ENCODE measurements around the gene KIAA0753.

KIAA0753 gene

DNA sequence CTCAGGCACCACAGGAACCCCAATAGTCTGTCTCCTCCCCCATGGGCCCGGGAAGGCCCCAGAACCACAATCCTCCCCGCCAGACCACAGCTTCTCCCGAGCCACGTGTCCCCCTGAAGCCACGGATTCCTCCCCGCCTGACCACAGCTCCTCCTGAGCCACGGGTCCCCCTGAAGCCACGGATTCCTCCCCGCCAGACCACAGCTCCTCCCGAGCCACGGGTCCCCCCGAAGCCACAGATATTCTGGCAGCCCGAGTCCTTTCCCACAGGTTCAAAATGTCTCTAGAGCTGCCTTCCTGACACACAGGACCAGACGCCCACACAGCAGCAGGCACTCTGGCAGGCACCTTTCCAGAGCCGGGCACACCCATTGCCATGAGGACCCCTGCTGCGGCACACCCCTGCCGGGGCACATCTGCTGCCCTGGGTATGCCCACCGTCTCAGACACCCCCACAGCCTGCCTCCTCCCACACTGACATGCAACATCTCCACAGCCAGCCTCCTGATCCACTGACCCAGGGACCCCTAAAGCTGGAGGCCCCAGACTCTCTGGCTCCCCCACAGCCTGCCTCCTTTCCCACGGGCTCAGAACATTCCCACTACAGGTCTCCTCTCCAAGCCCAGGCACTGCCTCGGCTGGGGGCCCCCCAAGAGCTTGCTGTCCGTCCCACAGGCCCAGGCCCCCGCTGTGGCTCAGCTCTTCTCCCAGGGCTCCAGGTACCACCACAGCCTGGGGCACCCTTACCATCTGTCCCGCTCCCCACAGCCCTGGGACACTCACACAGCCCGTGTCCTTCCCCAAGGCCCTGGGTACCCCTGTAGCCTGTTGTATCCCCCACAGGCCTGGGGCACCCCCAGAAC is 2.2 kb downstream of the KIAA0753 start:
- TF ChIP-seq REST (IDR thresholded peaks at IDR 0.05; ENCODE audit: insufficient replicate concordance, low read depth) (no peak), POLR2AphosphoS5 (IDR thresholded peaks at IDR 0.05; ENCODE audit: low read depth) (no peak), GABPA (IDR thresholded peaks at IDR 0.05; ENCODE audit: low read depth) (no peak), CTCF (IDR thresholded peaks at IDR 0.05; ENCODE audit: insufficient read depth, low read length) (no peak), SPI1 (IDR thresholded peaks at IDR 0.05; ENCODE audit: borderline replicate concordance, low read depth) (no peak)
- Histone ChIP-seq H3K27me3 (ENCODE audit: insufficient read depth, poor library complexity, severe bottlenecking) (no peaks in the 10 kb centered on the region), H3K27ac (replicated peaks) (no peak overlapping the region), H3K4me3 (replicated peaks; ENCODE audit: insufficient read depth, low read length) (no peak overlapping the region)
- DNase-seq (ENCODE audit: low read depth in 1 of 2, low spot score in 1 of 2), result no peak

GRCh38 chr17:6637458-6637840 is 3.1 kb downstream of the KIAA0753 start:
- no peak for DNase-seq (ENCODE audit: low read depth in 1 of 2, low spot score in 1 of 2)
- Histone ChIP-seq H3K27ac (replicated peaks) (no peak overlapping the region), H3K27me3 (ENCODE audit: insufficient read depth, poor library complexity, severe bottlenecking) (no peaks in the 10 kb centered on the region), H3K4me3 (replicated peaks; ENCODE audit: insufficient read depth, low read length) (no peak overlapping the region)
- no peak for TF ChIP-seq CTCF (IDR thresholded peaks at IDR 0.05; ENCODE audit: insufficient read depth, low read length)
- no peak for TF ChIP-seq POLR2AphosphoS5 (IDR thresholded peaks at IDR 0.05; ENCODE audit: low read depth)
- TF ChIP-seq SPI1 (IDR thresholded peaks at IDR 0.05; ENCODE audit: borderline replicate concordance, low read depth), result no peak
- no peak for TF ChIP-seq REST (IDR thresholded peaks at IDR 0.05; ENCODE audit: insufficient replicate concordance, low read depth)

DNA sequence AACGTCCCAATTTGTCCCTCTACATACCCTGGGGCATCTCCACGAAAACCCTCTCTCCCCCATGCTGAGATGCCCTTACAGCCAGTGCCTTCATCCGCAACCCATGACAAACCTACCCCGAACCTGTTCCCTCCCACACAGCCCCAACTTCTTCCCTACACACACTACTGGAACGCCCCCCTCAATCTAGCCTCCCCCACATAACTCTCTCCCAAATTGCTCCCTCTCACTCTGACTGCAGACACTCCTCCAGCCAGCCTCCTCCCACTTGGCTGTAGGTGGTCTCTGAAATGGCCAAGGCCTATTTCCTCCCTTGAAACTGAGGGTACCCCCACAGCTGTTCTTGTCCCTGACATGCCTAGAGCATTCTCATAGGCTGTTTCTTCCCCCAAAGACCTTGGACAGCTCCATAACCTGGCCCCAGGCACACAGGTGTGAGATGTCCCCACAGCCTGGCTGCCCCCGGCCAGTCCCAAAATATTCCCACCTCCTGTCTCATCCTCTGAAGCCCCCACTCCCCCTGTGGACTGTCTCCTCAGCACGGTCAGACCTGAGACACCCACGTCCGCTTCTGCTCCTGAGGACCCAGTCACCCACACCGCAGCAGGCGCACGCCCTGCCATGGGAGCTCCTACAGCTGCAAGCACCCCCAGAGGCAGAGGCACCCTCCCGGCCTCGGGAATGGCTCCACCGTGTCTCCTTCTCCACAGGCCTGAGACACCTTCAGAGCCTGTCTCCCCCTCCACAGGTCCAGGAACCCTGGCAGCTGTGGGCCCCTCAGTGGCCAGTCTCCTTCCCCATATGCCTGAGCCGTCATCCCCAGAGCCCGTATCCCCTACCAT is 3.7 kb downstream of the KIAA0753 start:
- TF ChIP-seq SPI1 (IDR thresholded peaks at IDR 0.05; ENCODE audit: borderline replicate concordance, low read depth) (no peak), REST (IDR thresholded peaks at IDR 0.05; ENCODE audit: insufficient replicate concordance, low read depth) (peak; percentile 75)
- Histone ChIP-seq H3K27ac (replicated peaks) (no peak overlapping the region), H3K27me3 (ENCODE audit: insufficient read depth, poor library complexity, severe bottlenecking) (no peaks in the 10 kb centered on the region), H3K4me3 (replicated peaks; ENCODE audit: insufficient read depth, low read length) (no peak overlapping the region)
- DNase-seq (ENCODE audit: low read depth in 1 of 2, low spot score in 1 of 2), result no peak

Measured in HL-60 (cell line).